Endodermal cell (in vitro differentiated cells): Measurements from ENCODE around the gene SULT4A1. TPM values are rescaled to one million over a fixed set of nuclear protein-coding genes. Genes with fewer than 3 reads are reported as not detected.

ENCODE experiments used
- DNase-seq: peaks from one replicate; pipeline ENCODE4 v3.0.0-alpha.2; 2017
- H3K27ac ChIP-seq: 2 replicates; pipeline ENCODE4 v1.5.1; 2013; ENCODE audit warnings: mild to moderate bottlenecking, low read depth, low read length, moderate library complexity
- H3K27me3 ChIP-seq: 2 replicates; pipeline ENCODE4 v1.6.1; 2013; ENCODE audit warnings: mild to moderate bottlenecking, low read length, moderate library complexity; ENCODE audit not compliant: insufficient read depth, control insufficient read depth, poor library complexity, severe bottlenecking
- H3K36me3 ChIP-seq: 2 replicates; pipeline ENCODE4 v1.7.0; 2013; ENCODE audit warnings: mild to moderate bottlenecking, low read length, moderate library complexity; ENCODE audit not compliant: control insufficient read depth, insufficient read depth
- H3K4me1 ChIP-seq: one replicate; pipeline ENCODE4 v1.7.0; 2013; ENCODE audit warnings: low read length; ENCODE audit not compliant: control insufficient read depth, insufficient read depth
- H3K4me3 ChIP-seq: 2 replicates; pipeline ENCODE4 v1.5.1; 2013; ENCODE audit warnings: mild to moderate bottlenecking, low read length, moderate library complexity
- H3K9ac ChIP-seq: 2 replicates; pipeline ENCODE4 v1.6.1; 2013; ENCODE audit warnings: mild to moderate bottlenecking, low read length, moderate library complexity; ENCODE audit not compliant: poor library complexity, severe bottlenecking; ENCODE audit errors: extremely low read depth
- H3K9me3 ChIP-seq: 2 replicates; pipeline ENCODE4 v1.6.1; 2013; ENCODE audit warnings: mild to moderate bottlenecking, low read length, moderate library complexity; ENCODE audit not compliant: control insufficient read depth
- H3K27ac Mint-ChIP-seq: 2 replicates; pipeline ENCODE4 v1.8.0; 2020; ENCODE audit warnings: mixed read lengths
- H3K27me3 Mint-ChIP-seq: 2 replicates; pipeline ENCODE4 v1.8.0; 2021; ENCODE audit warnings: mild to moderate bottlenecking, mixed read lengths; ENCODE audit not compliant: insufficient read depth
- H3K36me3 Mint-ChIP-seq: 2 replicates; pipeline ENCODE4 v1.8.0; 2020; ENCODE audit warnings: low read depth, mixed read lengths
- H3K4me1 Mint-ChIP-seq: 2 replicates; pipeline ENCODE4 v1.8.0; 2020; ENCODE audit warnings: mixed read lengths
- H3K4me3 Mint-ChIP-seq: 2 replicates; pipeline ENCODE4 v1.8.0; 2020; ENCODE audit warnings: mild to moderate bottlenecking, moderate library complexity, mixed read lengths
- H3K9me3 Mint-ChIP-seq: 2 replicates; pipeline ENCODE4 v1.8.0; 2020; ENCODE audit warnings: mild to moderate bottlenecking, mixed read lengths
- CTCF ChIP-seq: fragments of 200-600 bp; sonication (generic); conservative IDR thresholded peaks from 2 replicates; pipeline ENCODE4 v1.5.0; 2021; ENCODE audit warnings: antibody characterized with exemption, mild to moderate bottlenecking
- WGBS, 2 experiments: methylation state at CpG; one replicate each; pipeline versions ENCODE4 v1.1.5 to v1.1.7; 2013; ENCODE audit warnings: missing lambda C conversion rate in 2 of 2, mixed read lengths in 1 of 2; ENCODE audit not compliant: insufficient coverage in 1 of 2, insufficient read length in 1 of 2; 5-methylcytosine and 5-hydroxymethylcytosine counted together
- total RNA-seq, 2 donors: library from RNA; stranded (reverse); fragmentation: NEBNext Ultra II Directional in 1 of 2; extraction: Animal tissue kit (Norgen Biotek cat#: 25700) in 1 of 2; gene quantifications; 2 replicates in 1 of 2; 3 replicates in 1 of 2; pipeline ENCODE4 v1.2.1, GENCODE V29; 2021

The SULT4A1 gene
- total RNA-seq, 2 donors from 2014 or later: 11.4 to 12.7 TPM

GRCh38 chr22:43887391-43887790, 25.1 kb upstream of the SULT4A1 start:
- no peak overlapping the region for H3K27ac Mint-ChIP-seq
- peaks cover 26% of the 10 kb centered on the region for H3K27me3 Mint-ChIP-seq
- DNase-seq: peak; percentile 23
- no peak overlapping the region for H3K27ac ChIP-seq
- no peak overlapping the region for H3K4me3 Mint-ChIP-seq
- H3K36me3 ChIP-seq: no peaks in the 10 kb centered on the region
- no peaks in the 10 kb centered on the region for H3K4me1 ChIP-seq
- H3K9me3 ChIP-seq: no peaks in the 10 kb centered on the region
- H3K9ac ChIP-seq: no peak overlapping the region
- H3K4me1 Mint-ChIP-seq: peaks cover 1% of the 10 kb centered on the region
- no peaks in the 10 kb centered on the region for H3K36me3 Mint-ChIP-seq
- no peak overlapping the region for H3K4me3 ChIP-seq
- WGBS, 2 experiments: 81 to 85% methylated on average over 3 to 4 of the region's 4 CpGs
- TF ChIP-seq CTCF: no peak
- H3K27me3 ChIP-seq: peaks cover 28% of the 10 kb centered on the region
- no peaks in the 10 kb centered on the region for H3K9me3 Mint-ChIP-seq

GRCh38 chr22:43886231-43886630, 23.9 kb upstream of the SULT4A1 start:
- no peak overlapping the region for H3K27ac Mint-ChIP-seq
- Histone ChIP-seq H3K9me3 (no peaks in the 10 kb centered on the region), H3K27ac (no peak overlapping the region), H3K27me3 (peaks cover 17% of the 10 kb centered on the region), H3K36me3 (no peaks in the 10 kb centered on the region), H3K4me3 (no peak overlapping the region), H3K4me1 (no peaks in the 10 kb centered on the region), H3K9ac (no peak overlapping the region)
- H3K36me3 Mint-ChIP-seq: no peaks in the 10 kb centered on the region
- no peak overlapping the region for H3K4me3 Mint-ChIP-seq
- no peaks in the 10 kb centered on the region for H3K9me3 Mint-ChIP-seq
- peaks cover 15% of the 10 kb centered on the region for H3K27me3 Mint-ChIP-seq
- DNase-seq: no peak
- no peak for TF ChIP-seq CTCF
- 75% methylated on average over 6 to 8 of the region's 8 CpGs for WGBS, 2 experiments
- peaks cover 1% of the 10 kb centered on the region for H3K4me1 Mint-ChIP-seq

GRCh38 chr22:43885786-43886185, 23.5 kb upstream of the SULT4A1 start:
- peaks cover 1% of the 10 kb centered on the region for H3K4me1 Mint-ChIP-seq
- Histone ChIP-seq H3K9ac (no peak overlapping the region), H3K27ac (no peak overlapping the region), H3K4me3 (no peak overlapping the region), H3K36me3 (no peaks in the 10 kb centered on the region), H3K4me1 (no peaks in the 10 kb centered on the region), H3K9me3 (no peaks in the 10 kb centered on the region), H3K27me3 (peaks cover 12% of the 10 kb centered on the region)
- H3K9me3 Mint-ChIP-seq: no peaks in the 10 kb centered on the region
- 96 to 98% methylated on average over 5 to 6 of the region's 6 CpGs for WGBS, 2 experiments
- no peak overlapping the region for H3K27ac Mint-ChIP-seq
- H3K36me3 Mint-ChIP-seq: no peaks in the 10 kb centered on the region
- DNase-seq: no peak
- TF ChIP-seq CTCF: no peak
- peaks cover 11% of the 10 kb centered on the region for H3K27me3 Mint-ChIP-seq
- no peak overlapping the region for H3K4me3 Mint-ChIP-seq
